Keratinocyte (primary cell): ENCODE results near the gene ECHDC1.

Source experiments
- CTCF ChIP-seq, 3 experiments: IDR thresholded peaks in 1 of 3; conservative IDR thresholded peaks in 1 of 3; optimal IDR thresholded peaks in 1 of 3; 2 replicates in 2 of 3; 3 replicates in 1 of 3; pipeline versions ENCODE3 to v1.5.1; 2011; ENCODE audit warnings: low read length in 3 of 3, mild to moderate bottlenecking in 3 of 3, moderate library complexity in 2 of 3, control low read depth in 1 of 3, inconsistent platforms in 1 of 3; ENCODE audit not compliant: insufficient read depth in 2 of 3; ENCODE audit errors: extremely low read depth in 1 of 3
- EZH2 ChIP-seq: IDR thresholded peaks from one replicate; pipeline ENCODE4 v1.6.1; 2012; ENCODE audit warnings: inconsistent platforms, mild to moderate bottlenecking, low read length, moderate library complexity

- TF ChIP-seq CTCF (optimal IDR thresholded peaks at IDR 0.05 in 1 of 3, IDR thresholded peaks at IDR 0.05 in 1 of 3, conservative IDR thresholded peaks at IDR 0.05 in 1 of 3; ENCODE audit: extremely low read depth in 1 of 3, insufficient read depth in 2 of 3, low read length in 3 of 3) (no peak), EZH2 (no peak)
These were observed 2.1 kb upstream of the ECHDC1 start for GRCh38 chr6:127345521-127345920.
